GM19238 (cell line): ENCODE results near the gene RSKR.
A peak's percentile ranks its signal among the peaks of the same experiment; 100 is the strongest.
"Not testable (repeated sequence)": the region's sequence is repeated elsewhere in the genome, so short reads cannot be mapped to it uniquely, and the experiment has no call there.

ENCODE experiments used
- DNase-seq: peaks from one replicate; pipeline ENCODE4 v3.0.0; 2011; ENCODE audit warnings: low spot score; ENCODE audit not compliant: insufficient read length

Gene RSKR

GRCh38 chr17:28623696-28624095, 9.7 kb upstream of the RSKR start:
- DNase-seq: no peak

- DNase-seq: no peak
Observed at GRCh38 chr17:28622186-28622585, 8.2 kb upstream of the RSKR start.

- DNase-seq: no peak
Observed at GRCh38 chr17:28620010-28620409, 6.0 kb upstream of the RSKR start.

DNA sequence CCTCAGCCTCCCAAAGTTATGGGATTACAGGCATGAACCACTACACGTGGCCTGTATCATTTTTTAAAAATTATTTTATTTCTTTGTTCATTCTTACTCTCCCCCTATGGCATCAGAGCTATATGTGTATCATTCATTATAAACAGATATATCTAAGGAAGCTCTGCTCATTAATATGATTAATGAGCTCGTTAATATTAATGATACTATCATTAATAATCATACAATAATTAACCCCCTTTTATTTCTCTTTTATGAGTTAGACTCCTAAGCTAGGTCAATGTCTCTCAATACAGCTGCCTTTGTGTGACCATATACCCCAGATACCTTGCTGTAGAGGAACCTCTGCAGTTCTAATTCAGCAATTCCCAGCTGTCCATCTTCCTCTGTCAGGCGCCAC, 4.5 kb upstream of the RSKR start:
- DNase-seq: no peak

DNA sequence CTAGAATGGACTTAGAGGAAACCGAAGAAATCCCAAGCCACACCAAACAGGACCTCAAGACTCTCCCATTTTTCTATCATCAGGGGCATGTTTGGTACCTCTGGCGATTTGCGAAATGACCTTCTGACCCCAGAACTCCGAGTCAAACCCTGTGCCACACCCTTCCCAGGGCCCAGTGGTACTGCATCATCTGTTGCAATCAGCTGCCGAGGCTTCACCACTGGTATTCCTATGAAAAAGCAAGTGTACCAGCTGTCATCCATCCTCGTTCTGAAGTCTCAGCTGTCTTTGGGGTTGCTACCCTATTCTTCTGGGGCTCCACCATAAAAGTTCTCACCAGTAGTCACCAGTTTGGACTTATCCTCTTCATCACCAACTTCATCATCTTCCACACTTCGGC, 2.3 kb upstream of the RSKR start:
- DNase-seq: no peak

GRCh38 chr17:28615260-28615940, 1.4 kb upstream of the RSKR start:
- no peak for DNase-seq

DNA sequence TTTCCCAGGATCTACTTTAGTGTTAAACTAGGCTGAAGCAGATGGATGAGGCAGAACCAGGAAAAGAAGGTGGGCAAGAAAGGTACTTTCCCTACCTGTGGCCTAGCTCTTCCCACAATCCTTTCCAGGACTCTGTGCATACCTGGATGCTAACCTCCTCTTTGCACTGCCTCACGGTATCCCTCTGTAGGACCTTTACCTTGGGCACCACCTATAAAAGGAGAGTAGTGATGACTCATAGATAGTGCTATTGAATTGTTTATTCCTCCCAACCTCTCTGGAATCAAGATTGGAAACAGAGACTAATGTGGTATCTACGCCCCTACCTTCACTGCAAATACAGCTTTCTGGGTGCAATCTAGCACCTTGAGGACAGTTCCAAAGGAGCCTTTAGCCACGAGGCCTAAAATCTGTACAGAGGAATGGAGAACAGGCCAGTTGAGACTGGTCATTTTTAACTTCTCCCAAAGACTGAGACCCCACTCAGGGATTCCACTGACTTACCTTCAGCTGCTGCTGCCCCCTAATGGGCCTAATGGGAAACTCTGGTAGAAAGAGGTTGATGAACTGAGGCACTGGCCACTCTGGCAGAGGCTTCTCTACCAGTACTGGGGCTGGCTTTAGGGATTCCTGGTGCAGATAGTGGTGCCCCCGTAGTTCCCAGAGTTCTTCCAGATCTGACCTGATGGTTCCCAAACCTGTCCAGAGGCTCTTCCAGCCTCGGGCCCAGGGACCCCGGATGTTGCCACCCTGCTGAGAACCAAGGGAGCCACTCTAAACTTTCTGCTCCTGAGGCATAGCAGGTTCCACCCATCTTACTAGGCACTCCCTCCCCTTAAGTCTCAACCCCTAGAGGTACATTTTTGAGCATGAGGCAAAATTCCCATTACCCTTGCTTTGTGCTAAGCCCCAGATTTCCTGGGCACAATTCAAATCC, 781 bp downstream of the RSKR start:
- no peak for DNase-seq

DNA sequence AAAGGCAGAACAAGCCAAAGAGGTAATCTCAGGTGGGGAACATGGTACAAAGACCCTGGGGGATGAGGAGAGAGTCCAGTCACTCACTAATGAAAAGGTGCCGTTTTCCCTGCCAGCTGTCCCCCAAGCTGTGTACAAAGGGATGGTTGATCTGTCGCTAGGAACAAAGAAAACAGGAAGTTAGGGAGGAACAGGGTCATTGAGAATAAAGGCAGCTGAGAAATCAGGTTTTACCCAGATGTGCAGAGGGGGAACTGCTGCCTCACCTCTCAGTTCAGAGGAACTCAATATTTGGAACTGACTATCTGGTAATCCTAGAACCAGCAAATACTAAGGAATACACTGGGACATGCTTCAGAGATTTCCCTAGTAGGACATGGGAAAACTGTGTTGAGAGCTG, 1.5 kb downstream of the RSKR start:
- no peak for DNase-seq

DNA sequence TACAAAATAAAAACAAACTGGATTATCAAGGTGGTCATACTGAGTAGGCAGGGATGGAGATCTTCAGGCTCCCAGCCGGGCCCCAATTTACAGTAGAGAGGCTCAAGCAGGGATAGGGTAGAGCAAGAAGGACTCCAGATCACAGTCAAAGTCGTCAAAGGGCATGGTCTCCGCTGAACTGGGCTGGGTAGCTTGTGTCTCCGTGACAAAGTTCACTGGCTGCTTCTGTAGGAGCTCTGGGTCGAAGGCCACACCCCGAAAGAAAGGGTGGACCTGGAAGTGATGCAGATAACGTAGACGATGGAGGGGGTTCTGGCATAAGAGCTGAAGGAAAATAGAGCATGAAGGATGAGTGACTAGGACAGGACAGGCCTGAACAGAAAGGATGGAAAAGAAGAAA, 3.6 kb downstream of the RSKR start:
- no peak for DNase-seq

GRCh38 chr17:28604031-28604430, 10.0 kb downstream of the RSKR start:
- DNase-seq: not testable (repeated sequence)

GRCh38 chr17:28599311-28600184, 14.4 kb downstream of the RSKR start:
- peak; percentile 58 for DNase-seq

DNA sequence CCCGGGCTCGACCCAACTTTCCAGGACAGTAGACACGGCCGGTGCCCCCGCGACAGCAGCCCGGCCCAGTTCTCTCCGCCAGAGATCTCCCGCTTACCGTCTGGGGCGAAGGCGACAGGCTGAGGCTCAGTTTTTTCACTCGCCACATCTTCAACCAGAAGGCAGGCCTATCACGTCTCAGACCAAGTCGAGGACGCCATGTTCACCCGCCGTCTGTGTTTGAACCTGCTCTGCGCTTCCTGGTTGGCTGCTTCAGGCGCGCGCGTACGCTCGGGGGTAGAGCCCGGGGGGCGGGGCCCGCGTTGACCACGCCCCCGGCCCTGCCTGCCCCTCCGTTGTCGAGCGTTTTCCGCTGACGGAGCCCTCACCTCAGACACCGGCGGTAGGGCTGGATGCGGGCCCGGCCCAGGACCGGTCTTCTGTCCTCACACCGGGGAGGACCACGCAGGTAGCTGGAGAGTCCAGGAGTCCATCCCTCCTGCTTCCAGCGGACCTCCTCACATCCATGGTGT, 15.1 kb downstream of the RSKR start, which contains the start of gene SPAG5:
Gene SPAG5 (minus strand): TSS at position 227 of the 512 bp plus-strand sequence. CDS start 79 bp downstream, at position 148.
- peak; percentile 97 for DNase-seq

- no peak for DNase-seq
Observed at GRCh38 chr17:28598389-28598788, 15.6 kb downstream of the RSKR start.

DNA sequence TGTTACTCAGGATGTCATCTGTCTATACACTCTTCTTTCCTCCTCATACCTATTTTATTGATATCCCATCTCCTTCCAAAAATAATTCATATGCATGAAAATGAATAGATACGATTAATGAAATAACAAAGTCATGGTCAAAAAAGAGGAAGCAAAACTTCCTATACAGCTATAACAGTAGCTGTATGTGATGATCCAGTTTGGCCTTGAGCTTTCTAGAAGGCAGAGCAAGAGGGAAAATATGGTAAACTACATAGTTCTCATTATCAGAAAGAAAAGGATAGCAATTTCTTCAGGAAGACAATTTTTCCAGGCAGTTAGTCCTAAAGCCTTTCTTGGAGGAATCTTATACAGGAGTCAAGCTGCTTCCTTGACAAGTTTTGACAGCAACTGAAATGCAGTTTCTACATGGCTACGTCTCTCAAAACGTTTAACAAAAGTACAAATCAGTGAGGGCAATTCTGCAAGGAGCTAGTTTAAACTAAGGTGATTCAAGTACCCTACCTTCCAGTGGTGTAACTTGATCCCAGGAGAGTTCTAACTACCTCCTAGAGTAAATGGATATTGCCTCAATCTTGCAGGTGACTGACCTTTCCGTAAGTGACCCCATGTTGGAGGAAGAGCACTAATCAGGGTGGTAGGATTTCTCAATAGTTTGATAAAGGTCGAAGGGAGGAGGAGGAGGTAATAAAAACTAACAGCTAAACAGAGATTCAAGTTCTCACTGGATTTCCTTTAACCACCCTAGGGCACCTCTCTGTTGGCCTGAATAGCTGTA, 16.2 kb downstream of the RSKR start:
- DNase-seq: no peak

GRCh38 chr17:28592260-28592659, 21.7 kb downstream of the RSKR start:
- no peak for DNase-seq

DNA sequence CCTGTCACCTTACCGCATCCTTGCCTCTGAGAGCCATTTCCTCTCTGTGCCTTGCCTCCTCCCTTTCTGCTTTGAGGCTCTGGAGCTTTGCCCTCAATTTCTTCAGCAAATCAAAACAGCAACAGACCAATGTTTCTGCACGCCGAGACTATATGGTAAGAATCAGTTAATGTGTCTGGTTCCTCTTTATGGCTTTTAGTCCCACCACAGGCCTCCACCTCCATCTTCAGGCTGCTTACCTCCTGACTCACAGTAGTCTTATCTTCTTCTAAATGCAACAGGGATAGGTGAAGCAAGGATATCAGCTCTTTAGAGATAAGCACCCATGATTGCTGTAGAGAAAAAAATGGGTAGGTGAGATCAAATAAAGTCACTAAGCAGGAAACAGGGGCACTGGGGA, 28.1 kb downstream of the RSKR start:
- no peak for DNase-seq

- no peak for DNase-seq
Observed at GRCh38 chr17:28584434-28584833, 29.6 kb downstream of the RSKR start.

- no peak for DNase-seq
Observed at GRCh38 chr17:28582513-28582912, 31.5 kb downstream of the RSKR start.

DNA sequence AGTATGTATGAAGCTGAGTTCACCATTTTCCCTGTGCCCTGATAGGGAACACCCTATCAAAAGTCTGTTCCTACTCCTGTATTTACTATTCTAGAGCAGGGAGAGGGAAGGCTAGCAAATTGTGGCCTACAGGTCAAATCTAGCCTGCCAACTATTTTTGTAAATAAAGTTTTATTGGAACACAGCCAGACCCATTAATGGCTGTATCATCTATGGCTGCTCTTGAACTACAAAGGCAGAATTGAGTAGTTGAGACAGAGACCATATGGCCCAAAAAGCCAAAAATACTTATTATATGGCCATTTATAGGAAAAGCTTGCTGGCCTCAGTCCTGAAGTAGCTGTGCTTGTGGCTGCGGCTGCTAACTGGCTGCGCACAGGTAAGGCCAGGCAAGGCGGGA, 33.0 kb downstream of the RSKR start:
- no peak for DNase-seq

DNA sequence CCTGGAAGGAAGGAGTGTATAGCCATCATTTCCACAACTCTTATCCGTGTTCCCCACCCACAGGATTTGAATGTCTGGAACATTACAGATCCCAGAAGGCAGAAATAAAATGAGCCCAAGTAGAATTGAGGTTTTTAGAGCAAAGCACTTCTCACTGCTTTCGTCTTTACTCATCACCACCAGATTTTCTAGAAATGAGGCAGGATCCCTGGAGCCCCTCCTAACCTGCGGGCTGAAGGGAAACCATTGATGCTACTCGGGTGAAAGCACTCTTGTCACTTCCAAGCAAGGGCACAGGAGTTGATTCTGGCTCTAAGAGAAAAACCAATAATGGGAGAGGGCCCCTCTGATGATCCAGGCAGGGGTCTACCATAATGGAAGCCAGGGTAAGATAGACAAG, 34.5 kb downstream of the RSKR start:
- DNase-seq: no peak
